Measurements from ENCODE around the gene CYP27B1.

- TF ChIP-seq CTCF (IDR thresholded peaks at IDR 0.05), result no peak
- no peak for TF ChIP-seq POLR2A (IDR thresholded peaks at IDR 0.05)
Measured at GRCh38 chr12:57724936-57725740, 41.7 kb downstream of the CYP27B1 start.
